H1 (cell line): ENCODE data around the gene SEMA4D. TPM values are rescaled to one million over a fixed set of nuclear protein-coding genes. Genes with fewer than 3 reads are reported as not detected.

ENCODE experiments used
- CTCF ChIA-PET: fragments of 300-600 bp; sonication (Branson Sonifier 250); formaldehyde crosslinking; loops from one replicate; lab custom pipeline; 2021; ENCODE audit not compliant: partially characterized antibody; lab: Charles Lee
- POLR2A ChIA-PET: fragments of 300-600 bp; sonication (Branson Sonifier 250); formaldehyde crosslinking; loops from one replicate; lab custom pipeline; 2021; ENCODE audit warnings: inconsistent platforms; ENCODE audit not compliant: partially characterized antibody; lab: Charles Lee
- DNase-seq, 2 experiments: peaks; one replicate each; pipeline versions ENCODE4 v3.0.0 to v3.0.0-alpha.2; 2010 to 2022; ENCODE audit warnings: low spot score in 2 of 2, low read depth in 1 of 2, mixed read lengths in 1 of 2
- FAIRE-seq: peaks from 2 replicates; lab custom pipeline; 2011; peaks lifted over from hg19 to GRCh38; lab: Jason Lieb, UNC
- H2AFZ ChIP-seq: 2 replicates; pipeline ENCODE4 v1.8.1; 2012; ENCODE audit warnings: low read length, inconsistent platforms
- H2AK5ac ChIP-seq: 2 replicates; pipeline ENCODE4 v1.6.1; 2013; ENCODE audit warnings: low read depth, low read length
- H2BK120ac ChIP-seq: replicated peaks from 2 replicates; pipeline ENCODE3; 2013; ENCODE audit warnings: low read depth, low read length, inconsistent platforms
- H2BK12ac ChIP-seq: 2 replicates; pipeline ENCODE4 v1.6.1; 2013; ENCODE audit warnings: low read depth, low read length
- H2BK15ac ChIP-seq: 2 replicates; pipeline ENCODE4 v1.6.1; 2013; ENCODE audit warnings: low read length
- H2BK20ac ChIP-seq: 2 replicates; pipeline ENCODE4 v1.6.1; 2013; ENCODE audit warnings: low read length
- H2BK5ac ChIP-seq: 2 replicates; pipeline ENCODE4 v1.6.1; 2013; ENCODE audit warnings: low read depth, low read length
- H3K14ac ChIP-seq: 2 replicates; pipeline ENCODE4 v1.6.1; 2013; ENCODE audit warnings: inconsistent platforms; ENCODE audit not compliant: insufficient read length
- H3K18ac ChIP-seq: 2 replicates; pipeline ENCODE4 v1.6.1; 2013; ENCODE audit warnings: low read length; ENCODE audit errors: extremely low read depth
- H3K23ac ChIP-seq: 2 replicates; pipeline ENCODE4 v1.6.1; 2013; ENCODE audit warnings: inconsistent platforms; ENCODE audit not compliant: insufficient read length
- H3K23me2 ChIP-seq: 2 replicates; pipeline ENCODE4 v1.6.1; 2013; ENCODE audit warnings: low read depth, low read length
- H3K27ac ChIP-seq: 2 replicates; pipeline ENCODE4 v1.6.1; 2011; ENCODE audit warnings: low read depth, low read length, inconsistent platforms
- H3K27me3 ChIP-seq, 4 experiments: replicated peaks in 1 of 4; 1 replicate in 1 of 4; 2 replicates in 3 of 4; pipeline versions ENCODE4 v1.6.1 to v1.8.1; 2011 to 2013; ENCODE audit warnings: low read length in 3 of 4, mild to moderate bottlenecking in 3 of 4, inconsistent platforms in 2 of 4, mixed read lengths in 2 of 4, moderate library complexity in 1 of 4; ENCODE audit not compliant: control insufficient read depth in 3 of 4, insufficient read depth in 3 of 4; ENCODE audit errors: extremely low read depth in 1 of 4
- H3K36me3 ChIP-seq, 4 experiments: 2 replicates each; pipeline versions ENCODE4 v1.6.1 to v1.8.1; 2011 to 2013; ENCODE audit warnings: mild to moderate bottlenecking in 4 of 4, low read length in 3 of 4, moderate library complexity in 2 of 4, control low read depth in 1 of 4, inconsistent platforms in 1 of 4; ENCODE audit not compliant: insufficient read depth in 4 of 4, control insufficient read depth in 2 of 4
- H3K4ac ChIP-seq: replicated peaks from 2 replicates; pipeline ENCODE3; 2013; ENCODE audit warnings: low read length, low read depth, mixed read lengths, inconsistent platforms; ENCODE audit not compliant: insufficient read length
- H3K4me1 ChIP-seq, 4 experiments: replicated peaks in 1 of 4; 1 replicate in 1 of 4; 2 replicates in 3 of 4; pipeline versions ENCODE4 v1.6.1 to v1.8.1; 2011 to 2013; ENCODE audit warnings: low read length in 3 of 4, inconsistent platforms in 2 of 4, mixed read lengths in 1 of 4; ENCODE audit not compliant: insufficient read depth in 4 of 4, control insufficient read depth in 3 of 4
- H3K4me2 ChIP-seq, 2 experiments: 2 replicates each; pipeline versions ENCODE4 v1.6.1 to v1.8.1; 2011 to 2013; ENCODE audit warnings: low read depth in 2 of 2, low read length in 2 of 2, control low read depth in 1 of 2, inconsistent platforms in 1 of 2, mild to moderate bottlenecking in 1 of 2; ENCODE audit not compliant: insufficient read depth in 1 of 2
- H3K4me3 ChIP-seq, 4 experiments: fragments of 200-600, 300-600 bp in 1 of 4; sonication (generic), shearing (Covaris generic), sonication (Bioruptor Twin) in 1 of 4; 2 replicates each; pipeline versions ENCODE4 v1.5.1 to v1.8.1; 2011 to 2016; ENCODE audit warnings: low read length in 4 of 4, low read depth in 3 of 4, control low read depth in 2 of 4, inconsistent platforms in 2 of 4, mild to moderate bottlenecking in 2 of 4, mixed read lengths in 1 of 4, moderate library complexity in 1 of 4; ENCODE audit not compliant: insufficient read depth in 2 of 4; ENCODE audit errors: extremely low read depth in 1 of 4
- H3K56ac ChIP-seq: replicated peaks from 2 replicates; pipeline ENCODE3; 2013; ENCODE audit warnings: low read depth, mild to moderate bottlenecking, mixed read lengths, low read length, inconsistent platforms; ENCODE audit not compliant: insufficient read length
- H3K79me1 ChIP-seq: 2 replicates; pipeline ENCODE4 v1.6.1; 2013; ENCODE audit warnings: low read depth, low read length, control low read depth
- H3K79me2 ChIP-seq, 2 experiments: 2 replicates each; pipeline versions ENCODE4 v1.6.1 to v1.8.1; 2012 to 2013; ENCODE audit warnings: low read length in 2 of 2, mild to moderate bottlenecking in 2 of 2, inconsistent platforms in 1 of 2; ENCODE audit not compliant: insufficient read depth in 2 of 2, control insufficient read depth in 1 of 2
- H3K9ac ChIP-seq, 4 experiments: replicated peaks in 1 of 4; 1 replicate in 1 of 4; 2 replicates in 3 of 4; pipeline versions ENCODE4 v1.6.1 to v1.8.1; 2011 to 2013; ENCODE audit warnings: low read depth in 3 of 4, low read length in 3 of 4, control low read depth in 2 of 4, mild to moderate bottlenecking in 2 of 4, moderate library complexity in 2 of 4, inconsistent platforms in 1 of 4; ENCODE audit errors: extremely low read depth in 1 of 4
- H3K9me3 ChIP-seq, 2 experiments: 2 replicates each; pipeline versions ENCODE4 v1.6.1 to v1.8.1; 2012 to 2013; ENCODE audit warnings: mild to moderate bottlenecking in 2 of 2, moderate library complexity in 2 of 2, control low read depth in 1 of 2, inconsistent platforms in 1 of 2, low read depth in 1 of 2, low read length in 1 of 2, mixed read lengths in 1 of 2; ENCODE audit not compliant: insufficient read depth in 2 of 2
- H4K20me1 ChIP-seq, 2 experiments: replicated peaks in 1 of 2; 2 replicates each; pipeline versions ENCODE3 to v1.8.1; 2011 to 2013; ENCODE audit warnings: inconsistent platforms in 2 of 2, low read length in 2 of 2, mild to moderate bottlenecking in 1 of 2; ENCODE audit not compliant: insufficient read depth in 2 of 2, control insufficient read depth in 1 of 2
- H4K5ac ChIP-seq: 2 replicates; pipeline ENCODE4 v1.6.1; 2013; ENCODE audit warnings: low read length, low read depth, mixed read lengths, inconsistent platforms; ENCODE audit not compliant: insufficient read length
- H4K8ac ChIP-seq: 2 replicates; pipeline ENCODE4 v1.8.0; 2013; ENCODE audit warnings: mild to moderate bottlenecking, moderate library complexity, low read length, inconsistent platforms; ENCODE audit not compliant: insufficient read depth; ENCODE audit errors: extremely low read depth
- H4K91ac ChIP-seq: replicated peaks from 2 replicates; pipeline ENCODE3; 2013; ENCODE audit warnings: low read length, mixed read lengths, inconsistent platforms; ENCODE audit not compliant: insufficient read length
- BACH1 ChIP-seq: IDR thresholded peaks from 2 replicates; pipeline ENCODE4 v1.6.1; 2012; ENCODE audit warnings: low read length, improper control_type of control experiment
- WGBS, 2 experiments: shearing (Covaris generic) in 1 of 2; methylation state at CpG; one replicate each; pipeline versions ENCODE4 v1.1.6 to v1.1.7; 2013 to 2015; ENCODE audit warnings: low lambda C conversion rate in 2 of 2, mixed read lengths in 2 of 2, inconsistent platforms in 1 of 2, low coverage in 1 of 2, missing lambda C conversion rate in 1 of 2; ENCODE audit not compliant: insufficient replicate concordance in 2 of 2, insufficient coverage in 1 of 2, insufficient read length in 1 of 2; ENCODE audit errors: extremely low coverage in 1 of 2, missing lambda C conversion rate in 1 of 2; 5-methylcytosine and 5-hydroxymethylcytosine counted together
- polyA plus RNA-seq, 7 experiments: library from polyadenylated mRNA; depleted of rRNA in 3 of 7; stranded (reverse) in 5 of 7; unstranded in 2 of 7; fragments of >200 nt in 5 of 7; fragments of 200-250 nt in 2 of 7; gene quantifications; 1 replicate in 5 of 7; 2 replicates in 1 of 7; 4 replicates in 1 of 7; pipeline versions ENCODE4 v1.2.1 to v1.2.3, GENCODE V29; 2011 to 2013; ENCODE audit warnings: missing spikeins in 2 of 7, mixed read lengths in 2 of 7
- total RNA-seq: library from RNA; stranded (reverse); fragmentation: NEBNext Ultra II Directional; extraction: Animal tissue kit (Norgen Biotek cat#: 25700); gene quantifications from 2 replicates; pipeline ENCODE4 v1.2.1, GENCODE V29; 2021

SEMA4D gene
- total and polyA plus RNA-seq, 2 of the 8 experiments (the other 6 are each of a cell fraction or from before 2014, with no cell fraction given), result 21.0 to 70.4 TPM

DNA sequence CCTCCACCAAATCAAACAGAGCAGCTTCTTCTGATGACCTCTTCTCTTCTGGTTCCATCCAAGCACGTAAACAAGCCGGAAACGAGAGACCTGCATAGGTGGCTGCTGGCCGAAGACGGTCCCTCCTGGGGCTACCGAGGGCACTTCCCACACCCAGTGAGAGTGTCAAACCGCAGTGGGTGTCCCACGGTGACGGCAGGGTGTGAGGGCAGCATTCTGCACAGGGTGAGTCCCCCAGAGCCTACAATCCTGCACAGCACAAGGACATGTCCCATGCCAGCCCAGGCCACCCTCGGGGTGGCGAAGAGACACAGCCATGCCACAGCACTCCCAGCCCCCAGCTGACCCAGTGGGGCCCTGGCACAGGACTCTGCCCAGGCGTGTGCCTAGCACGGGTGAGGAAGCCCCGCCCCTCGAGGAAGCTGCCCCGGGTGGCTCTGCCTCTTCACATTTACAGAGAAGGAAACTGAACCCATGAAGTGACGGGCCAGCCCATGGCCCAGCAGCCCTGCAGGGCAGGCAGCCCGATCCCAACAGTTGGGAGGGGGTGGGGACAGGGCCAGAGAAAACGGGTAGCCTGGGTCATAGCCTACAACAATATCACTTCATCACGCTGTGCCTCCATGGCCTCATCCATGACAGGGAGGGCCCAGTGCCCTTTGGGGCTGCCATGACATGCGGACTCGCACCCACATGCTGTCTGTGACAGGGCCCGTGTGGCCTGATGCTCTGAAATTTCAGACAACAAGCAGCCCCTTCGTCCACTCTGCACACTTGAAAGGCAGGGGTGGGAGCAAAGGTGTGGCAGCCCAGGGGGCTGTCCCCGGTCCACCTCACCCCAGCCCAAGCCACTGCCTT is 43.2 kb downstream of the SEMA4D start:
- ChIA-PET POLR2A (no interaction called here), CTCF (interaction anchor here (0.9 to 1.8 kb wide), 4 partner anchors 11 to 29 kb away, joined by 3 to 11 read pairs (median 7); no protein-coding TSS in a partner anchor)
- Histone ChIP-seq H2AFZ (no peak overlapping the region), H3K79me1 (peaks cover 34% of the 10 kb centered on the region), H2BK120ac (no peak overlapping the region), H3K56ac (no peak overlapping the region), H2BK5ac (peak overlapping the region; percentile 75), H4K91ac (peak overlapping the region; percentile 62), H2BK20ac (no peak overlapping the region), H4K8ac (no peak overlapping the region), H2BK12ac (no peak overlapping the region; the same call in 1 of the 2 replicates), H3K23me2 (no peaks in the 10 kb centered on the region; the same call in 1 of the 2 replicates), H3K9me3 (no peaks in the 10 kb centered on the region), H3K79me2 (peaks cover 8 to 45% of the 10 kb centered on the region in 2 experiments; a peak in 3 of 4 replicates), H3K14ac (no peak overlapping the region), H2BK15ac (no peak overlapping the region), H3K23ac (no peak overlapping the region), H3K4me2 (no peak overlapping the region), H3K27ac (0 out of 2 replicates have a peak overlapping the region, but pooled peaks have one; percentile 45), H3K36me3 (peaks cover 0 to 10% (median 1%) of the 10 kb centered on the region in 4 experiments; a peak in 5 of 8 replicates), H3K4me1 (peaks cover 5 to 13% (median 7%) of the 10 kb centered on the region in 4 experiments), H2AK5ac (no peak overlapping the region), H3K9ac (no peak overlapping the region), H3K4ac (no peak overlapping the region), H3K18ac (no peak overlapping the region), H3K27me3 (no peaks in the 10 kb centered on the region), H3K4me3 (no peak overlapping the region), H4K20me1 (peaks cover 2 to 17% of the 10 kb centered on the region in 2 experiments), H4K5ac (no peak overlapping the region)
- WGBS, 2 experiments, result 89% methylated on average over 24 of the region's 25 CpGs; no CpG with 5 or more reads in 1 of the 2 experiments
- no peak for TF ChIP-seq BACH1
- FAIRE-seq (no peak), DNase-seq (no peak)
